ENCODE measurements around the gene CNOT6.

Gene CNOT6

DNA sequence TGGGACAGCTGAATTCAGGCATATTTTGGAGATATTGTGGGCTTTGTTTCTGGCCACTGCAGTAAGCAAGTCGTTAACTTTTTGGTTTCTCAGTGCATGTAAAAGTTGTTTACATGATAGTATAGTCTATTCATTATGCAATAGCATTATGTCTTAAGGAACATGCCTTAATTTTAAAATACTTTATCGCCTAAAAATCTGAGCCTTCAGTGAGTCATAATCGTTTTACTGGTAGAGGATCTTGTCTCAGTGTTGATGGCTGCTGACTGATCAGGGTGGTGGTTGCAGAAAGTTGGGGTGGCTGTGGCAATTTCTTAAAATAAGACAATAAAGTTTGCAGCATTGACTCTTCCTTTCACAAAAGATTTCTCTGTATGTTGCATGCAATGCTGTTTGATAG, 92.0 kb downstream of the CNOT6 start:
- no peak for DNase-seq

DNA sequence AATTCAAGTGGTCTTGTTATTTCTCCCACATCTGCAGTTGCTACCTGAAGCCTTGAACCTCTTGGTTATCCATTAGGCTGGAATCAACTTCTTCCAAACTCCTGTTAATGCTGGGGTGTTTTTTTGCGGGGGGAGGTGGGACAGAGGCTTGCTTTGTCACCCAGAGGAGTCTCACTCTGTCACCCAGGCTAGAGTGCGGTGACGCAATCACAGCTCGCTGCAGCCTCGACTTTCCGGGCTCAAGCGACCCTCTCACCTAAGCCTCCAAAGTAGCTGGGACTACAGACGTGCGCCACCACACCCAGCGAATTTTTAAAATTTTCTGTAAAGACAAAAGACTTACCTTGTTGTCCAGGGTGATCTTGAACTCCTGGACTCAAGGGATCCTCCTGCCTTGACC, 92.7 kb downstream of the CNOT6 start:
- no peak for DNase-seq

DNA sequence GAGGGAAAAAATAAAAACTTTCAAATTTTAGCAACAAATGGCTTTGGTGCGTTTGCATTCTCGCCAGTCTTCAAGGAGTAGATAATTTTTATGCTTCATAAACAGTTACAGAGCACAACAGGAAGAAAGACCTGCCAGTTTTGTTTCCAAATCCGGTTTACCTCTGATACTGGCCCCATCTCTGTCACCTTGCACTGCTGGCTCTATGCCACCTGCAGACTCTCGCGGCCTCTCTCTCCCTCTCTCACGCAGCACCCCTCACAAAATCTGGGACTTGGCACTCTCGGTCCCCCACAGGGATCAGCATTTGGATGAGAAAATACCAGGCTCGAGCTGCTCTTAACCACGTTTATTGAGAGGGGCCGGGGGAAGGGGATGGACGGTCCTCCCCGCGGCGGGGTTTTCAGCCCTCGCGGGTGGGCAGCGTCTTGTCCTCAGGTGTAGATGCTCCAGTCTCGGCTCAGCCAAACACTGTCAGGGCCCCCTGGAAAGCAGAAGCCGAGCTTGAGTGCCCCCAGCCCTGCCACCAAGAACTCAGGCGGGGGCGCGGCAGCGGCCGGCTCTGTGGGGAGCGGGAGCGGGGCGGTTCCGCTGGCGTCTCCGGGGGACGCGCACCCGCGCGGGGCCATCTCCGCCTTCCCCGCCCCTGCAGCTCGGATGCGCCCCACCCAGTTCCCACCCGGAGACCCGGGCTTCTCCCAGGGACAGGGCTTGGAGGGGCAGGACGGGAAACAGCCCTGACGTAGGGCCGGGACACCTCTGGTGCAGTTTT, 95.8 kb downstream of the CNOT6 start:
- no peak for DNase-seq

DNA sequence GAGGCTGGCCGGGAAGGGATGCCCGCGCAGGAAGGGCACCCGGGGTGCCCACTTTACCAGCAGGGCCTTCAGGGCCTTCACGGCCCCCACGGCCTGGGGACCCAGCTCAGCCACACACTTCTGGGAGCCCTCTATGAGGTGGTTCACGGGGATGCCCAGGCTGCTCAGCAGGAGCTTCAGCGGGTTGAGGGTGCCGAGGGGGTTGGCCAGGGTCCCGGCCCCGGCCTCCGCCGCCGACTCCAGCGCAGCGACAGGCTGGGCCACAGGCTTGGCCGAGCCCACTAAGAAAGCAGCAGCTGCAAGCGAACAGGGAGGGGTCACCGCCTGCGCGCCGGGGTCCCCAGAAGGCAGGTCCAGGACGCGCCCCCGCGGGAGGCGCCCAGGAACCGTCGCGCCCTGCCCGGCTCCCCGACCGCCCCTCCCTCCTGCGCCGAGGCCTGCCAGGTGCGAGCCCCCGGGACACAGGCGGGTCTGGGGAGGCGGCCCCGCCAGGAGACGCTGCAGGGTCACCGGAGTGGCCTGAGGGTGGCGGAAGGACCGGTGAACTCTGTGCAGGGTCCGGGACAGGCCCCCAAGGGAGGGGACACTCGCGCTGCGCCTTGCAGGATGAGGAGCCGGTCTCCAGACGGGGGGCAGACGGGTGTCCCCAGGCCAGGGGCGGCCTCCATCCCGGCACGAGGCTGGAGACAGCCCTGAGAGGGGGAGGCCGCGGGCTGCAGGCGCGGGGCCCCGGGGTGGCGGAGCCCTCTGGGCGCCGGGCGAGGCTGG, 96.5 kb downstream of the CNOT6 start:
- no peak for DNase-seq

DNA sequence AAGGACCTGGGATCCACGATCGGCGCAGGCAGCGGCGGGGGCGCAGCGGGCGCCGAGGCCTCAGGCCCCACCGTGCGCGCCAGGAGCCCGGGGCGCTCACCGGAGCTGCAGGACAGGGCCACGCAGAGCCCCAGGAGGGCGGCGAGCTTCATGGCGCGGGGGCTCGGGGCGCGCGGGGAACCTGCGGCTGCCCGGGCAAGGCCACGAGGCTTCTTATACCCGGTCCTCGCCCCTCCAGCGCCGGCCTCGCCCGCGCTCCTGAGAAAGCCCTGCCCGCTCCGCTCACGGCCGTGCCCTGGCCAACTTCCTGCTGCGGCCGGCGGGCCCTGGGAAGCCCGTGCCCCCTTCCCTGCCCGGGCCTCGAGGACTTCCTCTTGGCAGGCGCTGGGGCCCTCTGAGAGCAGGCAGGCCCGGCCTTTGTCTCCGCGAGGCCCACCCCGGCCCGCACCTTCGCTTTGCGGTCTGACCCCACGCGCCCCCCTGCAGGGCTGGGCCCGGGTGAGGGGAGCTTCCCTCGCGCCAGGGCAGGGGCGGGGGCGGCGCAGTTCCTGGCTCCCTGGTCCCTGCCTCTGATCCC, 97.2 kb downstream of the CNOT6 start, which contains the start of gene SCGB3A1:
SCGB3A1 (minus strand) TSS at position 189 of the 577 bp plus-strand sequence; CDS start at position 152, 37 bp downstream.
- DNase-seq: no peak

DNA sequence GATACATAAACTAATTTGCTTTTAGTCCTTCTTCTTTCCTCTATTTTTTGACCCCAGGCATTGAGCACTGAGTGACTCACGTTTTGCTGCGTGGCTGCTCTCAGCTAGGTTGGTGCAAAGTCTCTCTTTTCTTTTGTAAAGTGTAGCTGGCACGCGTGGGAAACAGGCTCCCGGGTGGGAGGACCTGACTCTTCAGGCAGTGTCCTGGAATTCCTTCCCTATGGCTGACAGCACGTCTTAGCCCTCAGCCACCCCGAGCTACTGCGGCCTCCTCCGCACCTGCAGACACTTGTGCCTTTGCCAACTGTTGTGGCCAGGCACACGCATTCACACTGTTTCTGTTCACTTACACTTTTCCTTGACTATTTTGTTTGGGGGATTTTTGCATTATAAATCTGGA, 98.0 kb downstream of the CNOT6 start:
- DNase-seq: no peak

DNA sequence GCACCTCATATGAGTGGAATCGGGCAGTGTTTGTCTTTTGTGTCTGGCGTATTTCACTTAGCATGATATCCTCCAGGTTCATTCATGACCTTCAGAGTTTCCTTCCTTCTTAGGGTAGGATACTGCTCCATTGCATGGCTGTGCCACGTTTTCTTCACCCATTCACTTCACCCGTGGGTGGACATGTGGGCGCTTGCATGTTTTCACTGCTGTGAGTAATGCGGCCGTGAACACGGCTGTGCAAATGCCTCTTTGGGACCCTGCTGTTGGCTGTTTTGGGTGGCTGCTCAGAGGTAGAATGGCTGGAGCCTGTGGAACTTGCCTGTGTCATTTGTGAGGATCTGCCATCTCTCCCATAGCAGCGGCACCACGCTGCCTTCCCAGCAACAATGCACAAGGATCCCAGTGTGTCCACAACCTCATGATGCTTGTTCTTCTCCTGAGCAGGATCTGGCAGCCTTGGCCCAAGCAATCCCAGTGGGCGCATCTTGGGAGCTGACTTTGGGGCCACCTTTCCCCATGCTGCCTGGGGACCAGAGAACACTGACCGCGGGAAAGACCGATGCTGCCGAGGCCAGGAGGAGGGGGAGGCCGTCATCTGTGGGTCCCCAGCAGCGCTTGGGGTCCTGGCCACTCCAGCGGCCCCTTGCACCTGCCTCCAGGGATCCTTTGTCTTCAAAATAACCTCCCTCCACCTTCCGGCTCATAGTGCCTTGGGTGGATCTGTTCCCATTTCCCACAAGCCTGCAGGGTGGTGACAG, 99.4 kb downstream of the CNOT6 start:
- DNase-seq: no peak

DNA sequence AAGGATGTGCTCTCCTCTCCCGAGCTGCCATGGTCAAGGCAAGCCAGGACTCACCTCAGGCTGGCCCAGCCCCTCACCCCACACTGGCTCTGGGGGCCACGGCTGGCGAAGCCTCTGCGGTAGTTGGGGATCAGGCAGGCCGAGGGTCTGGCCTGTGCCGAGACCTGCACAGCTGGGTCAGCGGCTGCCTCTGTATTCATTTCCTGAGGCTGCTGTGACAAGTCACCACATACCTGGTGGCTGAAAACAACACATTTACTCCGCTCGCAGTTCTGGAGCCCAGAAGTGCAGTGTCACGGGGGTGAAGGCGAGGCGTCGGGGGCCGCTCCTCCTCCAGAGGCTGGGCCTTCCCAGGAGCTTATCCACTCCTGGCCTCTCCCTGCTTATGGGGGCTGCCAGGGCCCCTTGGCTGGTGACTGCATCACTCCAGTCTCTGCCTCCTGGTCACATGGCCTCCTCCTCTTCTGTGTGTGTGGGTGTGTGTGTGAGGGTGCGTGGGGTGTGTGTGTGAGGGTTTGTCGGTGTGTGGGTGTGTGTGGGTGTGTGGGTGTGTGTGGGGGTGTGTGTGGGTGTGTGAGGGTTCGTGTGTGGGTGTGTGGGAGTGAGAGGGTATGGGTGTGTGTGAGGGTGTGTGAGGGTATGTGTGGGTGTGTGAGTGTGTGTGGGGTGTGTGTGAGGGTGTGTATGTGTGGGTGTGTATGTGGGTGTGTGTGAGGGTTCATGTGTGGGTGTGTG, 100.3 kb downstream of the CNOT6 start:
- no peak for DNase-seq

DNA sequence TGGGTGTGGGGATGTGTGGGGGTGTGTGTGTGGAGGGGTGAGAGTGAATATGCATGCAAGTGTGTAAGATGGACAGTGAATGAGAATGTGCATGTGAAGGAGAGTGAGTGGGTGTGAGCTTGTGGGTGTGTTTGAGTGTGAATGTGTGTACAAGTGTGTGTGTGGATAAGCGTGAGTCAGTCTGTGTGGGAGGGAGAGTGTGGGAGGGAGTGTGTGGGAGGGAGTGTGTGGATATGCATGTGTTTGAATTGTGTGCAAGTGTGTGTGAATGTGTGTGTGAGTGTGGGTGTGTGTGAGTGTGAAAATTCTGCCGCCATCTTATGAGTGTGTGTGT, 100.8 kb downstream of the CNOT6 start:
- DNase-seq: no peak

DNA sequence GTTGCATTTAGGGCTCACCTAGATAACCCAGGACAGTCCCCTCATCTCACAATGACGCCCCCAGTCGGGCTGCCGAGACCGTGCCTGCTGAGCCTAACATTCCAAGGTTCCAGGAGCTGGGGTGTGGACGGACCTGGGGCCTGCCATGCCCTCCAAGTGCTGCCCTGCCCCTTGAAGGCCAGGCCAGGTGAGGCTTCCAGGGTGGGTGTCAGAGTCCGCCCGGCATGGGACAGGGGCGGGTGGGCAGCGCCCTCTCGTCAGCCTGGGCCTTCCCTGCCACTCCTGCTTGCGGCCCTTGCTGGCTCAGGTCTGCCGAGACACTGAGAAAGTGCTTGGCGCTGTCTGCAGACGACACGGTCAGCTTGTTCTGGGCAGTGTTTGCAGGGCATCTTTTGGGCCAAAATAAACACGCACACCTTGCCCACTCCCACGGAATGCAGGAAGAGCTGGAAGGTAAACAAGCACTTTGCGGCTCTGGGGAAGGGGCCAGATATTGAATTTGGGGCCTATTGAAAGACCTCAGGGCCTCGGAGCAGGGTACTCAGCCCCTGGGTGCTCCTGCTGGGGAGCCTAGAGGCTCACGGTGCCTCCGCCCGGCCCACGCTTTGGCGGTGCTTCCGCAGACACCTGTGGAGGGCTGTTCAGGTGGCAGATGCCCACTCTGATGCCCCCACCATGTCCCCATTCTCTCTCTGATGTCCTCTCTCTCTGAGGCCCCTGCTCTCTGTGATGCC, 101.4 kb downstream of the CNOT6 start:
- DNase-seq: no peak

DNA sequence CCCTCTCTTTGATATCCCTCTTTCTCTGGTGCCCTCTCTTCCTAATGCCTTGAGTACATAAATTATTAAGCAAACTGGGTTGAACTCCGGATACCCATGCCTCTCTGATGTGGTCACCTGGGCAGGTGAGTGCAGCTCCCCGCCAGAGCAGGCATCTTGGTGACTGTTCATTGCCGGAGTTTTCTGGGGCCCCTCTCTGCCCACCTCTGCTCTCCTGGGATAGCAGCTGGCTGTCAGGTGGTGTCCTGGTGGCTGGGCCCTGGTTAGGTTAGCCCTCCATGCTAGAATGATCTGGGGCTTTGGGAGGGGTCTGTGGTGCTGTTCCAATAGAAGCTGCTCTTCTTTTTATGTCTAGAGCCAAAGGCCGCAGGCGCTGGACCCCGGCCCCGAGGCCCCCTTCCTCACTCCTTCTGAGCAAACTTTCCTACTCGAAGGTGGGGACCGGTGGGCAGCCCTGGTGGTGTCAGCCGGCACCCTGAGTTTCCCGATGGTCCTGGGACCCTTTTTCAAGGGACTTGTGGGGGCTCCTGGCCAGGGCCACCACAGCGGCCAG, 102.0 kb downstream of the CNOT6 start:
- no peak for DNase-seq

DNA sequence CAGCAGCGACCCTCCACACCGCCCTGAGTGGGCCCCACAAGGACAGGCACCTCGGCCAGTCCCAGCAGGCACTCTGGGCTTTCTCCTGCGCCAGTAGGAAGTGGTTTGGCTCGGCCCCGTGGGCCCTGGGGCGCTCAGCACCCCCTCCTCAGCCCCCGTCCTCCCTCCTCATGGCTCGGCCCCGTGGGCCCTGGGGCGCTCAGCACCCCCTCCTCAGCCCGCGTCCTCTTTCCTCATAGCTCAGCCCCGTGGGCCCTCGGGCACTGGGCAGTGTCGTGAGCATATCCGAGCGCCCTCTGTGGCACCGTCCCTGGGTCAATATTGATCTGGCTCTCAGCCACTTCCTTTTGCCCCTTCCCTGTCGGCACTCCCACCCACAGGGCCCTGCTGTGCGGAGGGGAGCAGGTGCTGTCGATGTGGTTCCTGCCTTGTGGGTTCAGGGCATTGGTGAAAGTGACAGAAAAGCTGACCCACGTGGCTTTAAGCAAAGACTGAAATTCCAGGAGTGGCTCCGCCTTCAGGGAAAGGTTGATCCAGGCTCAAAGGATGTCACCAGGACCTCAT, 102.6 kb downstream of the CNOT6 start:
- no peak for DNase-seq

DNA sequence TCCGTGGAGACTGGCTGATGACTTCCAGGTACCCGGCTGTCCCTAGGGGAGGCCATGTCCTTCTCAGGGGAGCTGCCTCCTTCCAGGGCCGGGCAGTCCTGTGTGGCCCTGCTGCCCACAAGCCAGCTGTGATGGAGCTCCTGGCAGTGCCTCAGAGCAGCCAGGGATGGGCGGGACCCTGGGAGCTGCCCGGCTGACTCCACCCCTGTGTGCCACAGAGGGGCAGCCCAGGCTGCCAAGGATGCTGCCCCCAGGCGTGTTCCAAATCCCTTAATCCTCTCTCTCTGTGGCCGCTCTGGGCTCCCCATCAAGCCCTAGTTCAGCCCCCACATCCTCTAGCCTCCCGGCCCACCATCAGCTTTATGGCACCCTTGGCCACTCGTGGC, 104.1 kb downstream of the CNOT6 start:
- no peak for DNase-seq

DNA sequence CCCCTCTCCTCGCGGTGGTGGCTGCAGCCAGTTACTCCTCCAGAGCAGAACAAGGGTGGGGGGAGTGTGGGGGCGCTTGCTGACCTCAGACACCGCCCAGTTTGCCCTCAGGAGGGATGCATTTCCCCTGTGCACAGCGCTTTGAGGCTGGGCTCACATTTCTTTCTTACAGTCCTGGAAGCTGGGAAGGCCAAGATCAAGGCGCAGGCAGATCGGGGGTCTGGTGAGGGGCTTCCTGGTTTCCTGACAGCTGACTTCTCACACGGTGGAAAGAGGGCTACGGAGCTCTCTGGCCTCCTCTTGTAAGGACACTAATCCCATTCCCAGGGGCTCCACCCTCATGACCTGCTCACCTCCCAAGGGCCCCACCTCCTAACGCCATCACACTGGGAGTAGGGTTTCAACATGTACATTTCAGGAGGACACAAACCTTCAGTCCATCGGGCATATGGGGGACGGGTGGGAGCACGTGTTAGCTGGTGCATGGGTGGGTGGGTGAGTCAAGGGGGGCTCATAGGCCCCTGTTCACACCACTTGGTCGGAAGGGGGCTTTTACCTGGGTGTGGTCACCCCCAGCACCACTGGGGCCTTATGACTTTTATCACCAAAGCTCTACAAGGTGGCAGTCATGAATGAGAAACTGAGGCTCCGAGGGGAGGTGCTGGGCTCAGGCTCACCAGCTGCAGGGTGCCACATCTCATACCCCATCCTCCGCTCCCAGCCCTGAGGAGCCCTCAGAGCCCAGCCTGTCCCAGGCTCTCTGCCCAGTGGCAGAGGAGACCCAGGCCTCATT, 104.8 kb downstream of the CNOT6 start:
- no peak for DNase-seq

DNA sequence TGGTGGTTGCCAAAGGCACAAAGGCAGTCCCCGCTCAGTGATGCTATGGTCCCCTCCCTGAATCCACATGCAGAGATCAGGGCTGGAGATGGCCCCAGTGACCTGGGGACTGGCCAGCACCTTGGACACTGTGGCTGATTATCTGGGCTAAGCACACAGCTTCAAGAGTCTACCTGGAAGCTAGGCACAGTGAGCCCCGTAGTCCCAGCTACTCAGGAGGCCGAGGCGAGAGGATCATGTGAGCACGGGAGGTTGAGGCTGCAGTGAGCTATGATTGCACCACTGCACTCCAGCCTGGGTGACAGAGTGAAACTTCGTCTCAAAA, 105.4 kb downstream of the CNOT6 start:
- no peak for DNase-seq

DNA sequence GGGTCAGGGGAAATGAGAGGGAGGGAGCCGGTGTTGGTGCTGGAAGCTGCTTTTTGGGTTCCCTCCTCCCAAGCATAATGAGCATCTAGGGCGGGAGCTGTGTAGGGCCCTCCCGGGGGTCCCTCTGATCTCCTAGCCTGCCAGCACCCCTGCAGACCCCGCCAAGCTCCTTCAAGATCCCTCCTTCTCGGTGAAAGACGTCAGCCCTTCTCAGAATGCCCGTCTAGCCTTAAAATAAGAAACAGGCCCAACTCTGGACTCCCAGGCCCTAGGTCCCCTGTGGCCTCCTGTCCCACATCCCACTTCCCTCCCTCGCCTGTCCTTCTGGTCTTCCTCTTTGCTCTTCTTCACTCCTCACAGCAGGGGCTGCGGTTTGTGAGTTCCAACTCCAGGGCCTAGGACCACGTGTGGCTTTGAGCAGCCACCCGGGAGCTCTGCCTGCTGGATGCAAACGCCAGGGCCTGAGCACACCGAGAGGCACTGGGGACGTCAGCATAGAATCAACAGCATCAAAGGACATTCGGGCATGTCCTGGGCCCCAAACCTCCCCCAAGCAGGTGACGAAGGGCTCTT, 105.9 kb downstream of the CNOT6 start:
- DNase-seq: no peak

DNA sequence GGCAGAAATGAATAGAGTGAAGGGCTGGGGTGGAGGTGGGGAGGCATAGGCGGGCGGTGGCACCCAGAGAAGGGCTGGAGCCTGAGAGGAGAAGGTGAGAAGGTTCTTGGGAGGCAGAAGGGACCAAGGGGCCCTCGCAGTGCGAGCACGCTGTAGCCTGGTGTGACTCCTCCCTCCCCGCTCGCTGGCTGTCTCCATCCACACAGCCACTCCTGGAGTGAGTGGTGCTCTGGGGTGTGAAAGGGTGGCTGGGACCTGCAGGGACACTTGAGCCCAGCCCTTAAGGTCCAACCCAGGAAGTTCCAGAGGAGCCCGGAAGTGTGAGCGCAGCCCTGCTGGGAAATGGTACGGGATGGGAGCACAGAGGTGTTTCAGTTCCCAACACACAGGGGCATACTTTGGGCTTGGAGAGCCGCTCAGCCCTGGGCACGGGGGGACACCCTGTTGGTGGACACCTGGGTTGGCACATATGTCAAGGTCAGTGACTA, 106.4 kb downstream of the CNOT6 start:
- DNase-seq: no peak

DNA sequence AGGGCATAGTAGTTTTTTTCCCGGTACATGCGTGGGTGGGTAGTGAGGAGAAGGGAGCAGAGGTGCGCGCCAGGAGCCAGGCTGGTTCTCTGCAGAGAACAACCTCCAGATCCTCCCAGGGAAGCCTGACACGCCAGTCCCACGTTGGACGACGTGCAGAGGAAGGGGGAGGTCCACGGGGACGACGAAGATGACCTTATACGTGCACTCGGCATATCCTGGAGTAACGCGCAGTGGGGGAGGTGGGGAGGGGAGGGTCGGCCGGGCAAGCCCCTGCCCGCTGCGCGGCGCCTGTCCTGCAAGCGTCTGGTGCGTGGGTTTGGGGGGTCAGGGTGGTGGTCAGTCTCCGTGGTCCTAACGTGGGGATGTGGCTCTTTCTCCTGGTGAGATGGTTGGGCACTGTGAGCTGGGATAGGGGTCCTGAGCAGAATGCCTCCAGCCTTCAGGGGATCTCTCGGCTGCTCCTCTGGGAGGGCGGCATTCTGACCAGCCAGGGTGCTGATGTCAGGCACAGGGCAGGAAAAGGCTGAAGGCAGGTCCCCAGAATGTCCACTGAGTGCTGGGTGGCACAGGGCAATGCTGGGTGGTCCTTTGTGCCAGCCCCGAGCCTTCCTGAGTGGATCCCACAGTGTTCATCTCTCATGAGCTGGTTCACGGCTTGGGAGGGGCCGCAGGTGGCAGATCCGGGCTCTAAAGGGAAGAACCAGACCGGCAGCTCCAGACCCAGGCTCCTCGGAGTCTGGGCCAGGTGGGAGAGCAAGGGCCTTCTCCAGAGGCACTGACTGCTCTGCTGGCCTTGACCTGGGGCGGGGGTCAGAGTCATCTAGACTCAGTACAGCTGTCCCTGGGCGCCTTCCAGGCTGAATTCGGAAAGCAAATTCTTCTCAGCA, 107.7 kb downstream of the CNOT6 start:
- no peak for DNase-seq

DNA sequence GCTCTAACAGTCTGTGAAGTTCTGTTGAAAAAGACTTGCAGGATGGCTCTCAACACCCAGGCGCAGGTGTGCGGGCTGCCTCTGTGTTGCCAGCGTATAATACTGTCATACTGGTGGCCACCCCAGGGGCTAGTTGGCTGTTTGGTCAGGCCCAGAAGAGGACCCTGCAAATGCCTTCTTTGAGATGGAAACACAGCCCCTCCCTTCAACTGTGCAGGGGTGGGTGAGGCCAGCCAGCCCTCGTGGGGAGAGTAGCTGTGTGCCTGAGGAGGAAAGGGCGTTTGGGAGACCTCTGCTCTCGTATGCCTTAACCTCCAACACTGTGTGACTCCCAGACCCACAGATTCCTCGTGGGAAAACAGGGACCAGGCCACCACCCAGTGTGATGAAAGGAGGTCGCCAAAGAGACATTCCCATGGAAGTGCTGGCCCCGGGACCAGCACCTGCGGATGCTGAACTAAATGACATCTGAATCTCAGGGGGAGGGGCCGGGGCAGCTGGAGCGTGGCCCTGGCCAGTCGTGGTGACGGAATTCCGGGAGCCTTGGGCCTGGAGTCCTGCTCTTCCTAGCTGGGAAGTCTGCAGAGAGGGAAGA, 108.4 kb downstream of the CNOT6 start:
- no peak for DNase-seq

Data from activated CD4-positive, alpha-beta T cell treated with anti-CD3 and anti-CD28 coated beads for 4 hours (primary cell).